Measurements from ENCODE around the gene UTP4. TPM values are rescaled to one million over a fixed set of nuclear protein-coding genes. Genes with fewer than 3 reads are reported as not detected.

The UTP4 gene
- total RNA-seq, 2 experiments from 2014 or later, result 57.7 to 82.3 TPM

DNA sequence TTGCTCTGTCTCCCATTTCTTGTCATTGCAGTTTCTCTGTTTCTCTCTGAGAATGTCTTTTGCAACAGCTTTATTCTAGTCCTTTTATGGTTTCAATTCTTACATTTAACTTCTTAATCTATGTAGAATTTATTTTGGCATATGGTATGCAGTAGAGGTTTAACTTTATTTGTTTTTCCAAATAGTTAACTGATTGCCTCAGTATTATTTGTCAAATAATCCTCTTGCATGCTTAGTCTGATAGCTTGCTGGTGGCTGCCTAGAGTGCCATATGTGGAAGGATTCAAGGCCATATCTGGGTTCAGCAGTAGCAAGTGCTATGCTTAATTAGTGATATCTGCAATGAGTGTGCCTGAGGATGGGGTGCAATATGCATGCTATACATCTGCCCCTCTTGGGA, 61.4 kb downstream of the UTP4 start:
- no peak overlapping the region for H3K27ac Mint-ChIP-seq
- CTCF ChIA-PET, result no interaction called here

DNA sequence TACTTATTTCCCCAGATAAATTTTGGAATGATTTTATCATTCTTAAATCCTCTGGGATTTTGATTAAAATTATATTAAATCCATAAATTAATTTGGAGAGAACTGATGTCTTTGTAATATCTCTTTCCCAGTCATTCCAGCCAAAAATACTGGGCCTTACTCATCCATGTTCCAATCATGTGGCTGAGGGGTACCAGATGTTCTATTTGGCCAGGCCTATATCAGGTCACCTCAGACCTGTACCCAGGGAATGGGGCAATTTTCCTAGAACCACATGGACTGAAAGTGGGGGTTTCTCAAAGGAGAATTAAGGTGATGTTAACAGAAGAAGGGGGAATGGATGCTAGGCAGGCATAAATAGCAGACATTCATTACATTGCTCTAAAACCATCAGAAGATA, 62.0 kb downstream of the UTP4 start:
- CTCF ChIA-PET, result no interaction called here
- H3K27me3 Mint-ChIP-seq, result no peaks in the 10 kb centered on the region
- no peaks in the 10 kb centered on the region for H3K9me3 Mint-ChIP-seq (ENCODE audit: low read depth)
- DNase-seq (no peak), ATAC-seq (no peak)
- no peak overlapping the region for H3K27ac Mint-ChIP-seq
- H3K36me3 Mint-ChIP-seq, result peaks cover 5% of the 10 kb centered on the region
- H3K4me3 Mint-ChIP-seq, result no peak overlapping the region
- peaks cover 26% of the 10 kb centered on the region for H3K4me1 Mint-ChIP-seq

More for the DNA sequence above, 61.4 kb downstream of the UTP4 start:
- DNase-seq (no peak), ATAC-seq (no peak)
- H3K4me3 Mint-ChIP-seq, result no peak overlapping the region
- no peaks in the 10 kb centered on the region for H3K27me3 Mint-ChIP-seq
- peaks cover 30% of the 10 kb centered on the region for H3K4me1 Mint-ChIP-seq
- H3K36me3 Mint-ChIP-seq, result peaks cover 5% of the 10 kb centered on the region
- no peaks in the 10 kb centered on the region for H3K9me3 Mint-ChIP-seq (ENCODE audit: low read depth)

DNA sequence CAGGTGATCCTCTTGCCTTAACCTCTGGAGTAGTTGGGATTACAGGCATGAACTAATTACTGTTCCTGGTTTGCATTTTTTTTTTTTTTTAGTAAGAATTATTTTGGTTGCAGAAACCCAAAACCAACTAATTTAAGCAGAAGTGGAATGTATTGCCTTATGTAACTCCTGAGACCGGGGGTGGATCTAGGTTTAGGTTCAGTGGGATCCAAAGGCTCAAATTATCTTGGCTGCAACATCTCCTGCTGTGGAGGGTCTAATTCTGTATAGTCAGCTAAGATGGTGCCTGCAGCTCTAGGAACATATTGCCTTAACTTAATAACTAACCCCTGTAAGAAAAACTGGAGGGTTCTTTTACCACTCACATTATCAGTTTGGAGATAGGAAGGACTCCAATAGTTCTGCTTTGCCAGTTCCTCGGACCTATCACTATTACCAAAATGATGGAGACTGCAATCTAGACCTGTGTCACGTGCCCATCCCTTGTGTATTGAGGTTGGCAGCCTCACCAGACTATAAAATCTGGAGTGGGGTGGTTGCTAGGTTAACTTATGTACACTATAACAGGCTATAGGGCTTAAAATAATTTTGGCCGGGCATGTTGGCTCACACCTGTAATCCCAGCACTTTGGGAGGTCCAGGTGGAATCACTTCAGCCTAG, 63.0 kb downstream of the UTP4 start:
- DNase-seq, result no peak
- Mint-ChIP-seq H3K4me1 (peaks cover 17% of the 10 kb centered on the region), H3K27me3 (no peaks in the 10 kb centered on the region), H3K36me3 (peaks cover 7% of the 10 kb centered on the region), H3K27ac (no peak overlapping the region), H3K4me3 (no peak overlapping the region), H3K9me3 (ENCODE audit: low read depth) (no peaks in the 10 kb centered on the region)
- CTCF ChIA-PET, result interaction anchor here (0.6 kb wide), 1 partner anchor 1353 kb away, joined by 3 read pairs; no protein-coding TSS in a partner anchor
- no peak for ATAC-seq

DNA sequence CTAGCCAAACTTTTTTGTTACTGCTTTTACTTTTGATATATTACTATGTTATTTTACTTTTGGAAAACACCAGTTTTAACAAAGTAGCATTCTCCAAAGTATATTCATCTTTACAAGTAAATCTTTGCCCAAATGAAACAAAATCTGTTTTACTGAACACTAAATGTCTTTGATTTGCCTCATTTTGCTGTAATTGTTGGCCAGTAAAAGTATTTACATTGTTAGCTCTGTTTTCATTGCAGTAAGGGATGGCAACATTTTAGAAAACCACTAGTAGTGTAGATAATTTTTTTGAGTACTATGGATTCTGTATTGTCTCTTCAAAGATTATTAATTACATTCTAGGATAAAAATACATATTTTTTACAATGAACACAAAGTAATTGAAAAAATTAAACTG, 65.1 kb downstream of the UTP4 start:
- H3K27me3 Mint-ChIP-seq, result no peaks in the 10 kb centered on the region
- H3K9me3 Mint-ChIP-seq (ENCODE audit: low read depth), result no peaks in the 10 kb centered on the region
- no peak overlapping the region for H3K27ac Mint-ChIP-seq
- ATAC-seq, result no peak
- CTCF ChIA-PET, result no interaction called here
- no peak overlapping the region for H3K4me3 Mint-ChIP-seq
- peaks cover 3% of the 10 kb centered on the region for H3K36me3 Mint-ChIP-seq
- peaks cover 7% of the 10 kb centered on the region for H3K4me1 Mint-ChIP-seq
- no peak for DNase-seq

DNA sequence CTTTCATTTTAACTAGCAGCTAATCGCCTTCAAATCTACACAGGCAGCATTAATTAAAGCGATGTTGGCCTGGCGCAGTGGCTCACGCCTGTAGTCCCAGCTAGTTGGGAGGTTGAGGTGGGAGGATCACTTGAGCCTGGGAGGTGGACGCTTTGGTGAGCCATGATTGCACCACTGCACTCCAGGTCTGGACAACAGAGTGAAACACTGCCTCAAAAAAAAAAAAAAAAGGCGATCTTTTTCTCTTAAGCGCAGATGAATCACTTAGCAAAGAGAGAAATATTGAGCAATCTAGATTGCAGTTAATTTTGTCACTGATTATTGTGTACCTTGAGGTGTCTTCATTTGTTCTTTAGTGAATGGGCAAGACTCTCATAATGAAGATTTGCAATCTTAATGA, 66.9 kb downstream of the UTP4 start:
- H3K27ac Mint-ChIP-seq, result no peak overlapping the region
- CTCF ChIA-PET, result no interaction called here
- H3K27me3 Mint-ChIP-seq, result no peaks in the 10 kb centered on the region
- H3K4me1 Mint-ChIP-seq, result peaks cover 10% of the 10 kb centered on the region
- no peak overlapping the region for H3K4me3 Mint-ChIP-seq
- H3K36me3 Mint-ChIP-seq, result peaks cover 1% of the 10 kb centered on the region
- no peaks in the 10 kb centered on the region for H3K9me3 Mint-ChIP-seq (ENCODE audit: low read depth)
- DNase-seq (no peak), ATAC-seq (no peak)

DNA sequence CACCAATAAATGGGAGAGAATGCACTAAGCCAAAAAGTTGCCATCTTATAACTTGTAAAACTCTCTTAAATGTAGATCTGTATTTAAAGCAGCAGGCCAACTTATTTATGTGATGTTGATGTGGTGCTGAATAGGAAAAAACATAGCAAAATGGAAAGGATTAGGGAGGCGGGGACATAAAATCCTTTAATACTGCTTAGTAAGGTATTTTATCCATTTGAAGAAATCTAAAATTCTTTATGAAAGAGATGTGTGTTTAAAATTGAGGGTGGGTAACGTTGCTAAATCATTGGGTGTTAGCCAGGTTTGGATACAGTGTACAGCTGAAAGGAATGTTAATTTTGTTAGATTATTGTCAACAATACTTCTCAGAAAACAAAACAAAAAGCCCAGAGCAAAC, 68.8 kb downstream of the UTP4 start:
- CTCF ChIA-PET, result no interaction called here
- Mint-ChIP-seq H3K27ac (peak overlapping the region; percentile 43), H3K4me3 (no peak overlapping the region), H3K36me3 (peaks cover 1% of the 10 kb centered on the region), H3K27me3 (no peaks in the 10 kb centered on the region), H3K9me3 (ENCODE audit: low read depth) (no peaks in the 10 kb centered on the region), H3K4me1 (peaks cover 18% of the 10 kb centered on the region)
- DNase-seq, result no peak
- no peak for ATAC-seq

DNA sequence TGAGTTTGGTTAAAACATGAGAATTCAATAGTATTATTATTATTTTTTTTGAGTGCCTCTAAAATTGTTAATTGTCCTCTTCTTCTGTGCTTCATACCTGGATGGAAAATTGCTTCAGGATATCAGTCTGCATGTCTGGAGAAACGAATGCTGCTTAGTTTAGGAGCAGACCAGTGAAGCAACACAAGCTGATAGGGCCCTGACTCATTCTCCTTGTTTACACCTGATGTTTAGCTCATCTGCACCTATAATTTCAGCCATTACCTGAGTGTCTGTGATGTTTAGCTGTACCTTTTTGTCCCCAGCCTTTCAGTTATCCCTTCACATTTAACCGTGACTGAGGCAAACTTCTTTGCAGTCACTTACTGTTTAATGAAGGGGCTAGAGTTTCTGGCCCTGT, 69.3 kb downstream of the UTP4 start:
- H3K4me3 Mint-ChIP-seq, result no peak overlapping the region
- ATAC-seq, result no peak
- CTCF ChIA-PET, result no interaction called here
- peaks cover 1% of the 10 kb centered on the region for H3K36me3 Mint-ChIP-seq
- H3K4me1 Mint-ChIP-seq, result peaks cover 18% of the 10 kb centered on the region
- H3K27ac Mint-ChIP-seq, result no peak overlapping the region
- H3K9me3 Mint-ChIP-seq (ENCODE audit: low read depth), result no peaks in the 10 kb centered on the region
- H3K27me3 Mint-ChIP-seq, result no peaks in the 10 kb centered on the region
- DNase-seq, result no peak

DNA sequence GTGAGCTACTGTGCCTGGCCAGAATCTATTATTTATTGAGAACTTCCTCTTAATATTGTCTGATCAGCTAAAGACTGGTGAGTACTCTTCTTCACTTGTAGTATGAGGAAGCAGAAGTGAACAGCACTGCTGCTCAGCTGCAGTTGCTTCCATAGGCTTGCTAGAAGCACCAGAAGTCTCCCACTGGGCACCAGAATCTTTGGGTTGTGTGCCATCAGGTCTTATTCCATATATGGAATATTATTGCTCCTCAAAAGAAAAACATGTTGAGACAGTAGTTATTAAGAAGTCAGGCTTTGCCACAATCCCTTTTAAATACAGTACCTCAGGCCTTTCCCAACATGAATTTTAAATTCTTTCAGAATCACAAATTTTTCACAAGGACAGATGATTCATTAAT, 71.7 kb downstream of the UTP4 start:
- Mint-ChIP-seq H3K4me3 (no peak overlapping the region), H3K9me3 (ENCODE audit: low read depth) (no peaks in the 10 kb centered on the region), H3K36me3 (peaks cover 1% of the 10 kb centered on the region), H3K27me3 (no peaks in the 10 kb centered on the region), H3K27ac (peak overlapping the region; percentile 49), H3K4me1 (peaks cover 14% of the 10 kb centered on the region)
- DNase-seq (no peak), ATAC-seq (no peak)
- CTCF ChIA-PET, result interaction anchor here (0.6 kb wide), 1 partner anchor 82 kb away, joined by 3 read pairs; no protein-coding TSS in a partner anchor

DNA sequence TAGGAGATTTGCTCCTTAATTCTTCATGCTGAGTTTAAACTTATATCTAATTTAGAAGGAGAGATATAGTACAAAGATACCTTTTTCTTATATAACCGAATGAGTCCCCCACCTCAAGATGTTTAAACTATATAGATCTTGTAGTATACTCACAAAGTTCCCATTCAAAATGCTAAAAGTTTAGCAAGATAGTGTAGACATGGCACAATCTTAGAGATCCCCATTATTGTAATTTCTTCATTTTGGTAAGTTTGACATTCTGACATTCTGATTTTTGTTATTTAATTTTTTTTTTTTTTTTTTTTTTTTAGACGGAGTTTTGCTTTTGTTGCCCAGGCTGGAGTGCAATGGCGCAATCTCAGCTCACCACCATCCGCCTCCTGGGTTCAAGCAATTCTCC, 77.3 kb downstream of the UTP4 start:
- CTCF ChIA-PET, result no interaction called here

DNA sequence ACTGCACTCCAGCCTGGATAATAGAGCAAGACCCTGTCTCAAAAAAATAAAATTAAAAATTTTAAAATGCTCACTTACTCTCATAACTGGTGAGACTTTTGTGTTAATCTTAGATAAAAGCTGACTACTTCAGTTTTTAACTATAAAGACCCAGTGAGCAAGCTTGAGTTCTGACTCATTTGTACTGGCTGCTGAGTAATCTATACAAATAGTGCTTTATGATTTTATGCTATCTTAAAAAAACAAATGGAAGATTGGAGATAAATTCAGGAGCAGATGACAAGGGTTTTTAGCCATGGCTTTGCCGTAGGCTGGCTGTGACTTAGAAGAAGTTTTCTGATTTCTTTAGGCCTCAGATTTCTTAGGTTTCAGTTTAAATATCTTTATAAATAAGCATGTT, 85.0 kb downstream of the UTP4 start:
- Mint-ChIP-seq H3K4me3 (no peak overlapping the region), H3K27me3 (no peaks in the 10 kb centered on the region), H3K9me3 (ENCODE audit: low read depth) (no peaks in the 10 kb centered on the region), H3K27ac (no peak overlapping the region), H3K36me3 (no peaks in the 10 kb centered on the region), H3K4me1 (no peaks in the 10 kb centered on the region)
- DNase-seq (no peak), ATAC-seq (no peak)
- CTCF ChIA-PET, result interaction anchor here (1.3 kb wide), 1 partner anchor 67 kb away, joined by 6 read pairs; no protein-coding TSS in a partner anchor

More for the DNA sequence above, 77.3 kb downstream of the UTP4 start:
- DNase-seq (no peak), ATAC-seq (no peak)
- no peaks in the 10 kb centered on the region for H3K27me3 Mint-ChIP-seq
- H3K27ac Mint-ChIP-seq, result no peak overlapping the region
- no peak overlapping the region for H3K4me3 Mint-ChIP-seq
- peaks cover 6% of the 10 kb centered on the region for H3K4me1 Mint-ChIP-seq
- H3K9me3 Mint-ChIP-seq (ENCODE audit: low read depth), result no peaks in the 10 kb centered on the region
- H3K36me3 Mint-ChIP-seq, result no peaks in the 10 kb centered on the region

Other genes with a start within 250 kb of the UTP4 start
- gene HAS3, start 27.0 kb upstream of the UTP4 start, total RNA-seq, result under 1 TPM; 0.29 to 0.47 TPM
- 100 to 1,000 TPM; 133 to 147 TPM for gene CHTF8, start 61 bp upstream of the UTP4 start, total RNA-seq
- gene SNTB2, start 54.5 kb downstream of the UTP4 start, total RNA-seq, result 10 to 100 TPM; 21.5 to 30.6 TPM
- 10 to 100 TPM; 31.5 to 38.9 TPM for gene VPS4A, start 178.7 kb downstream of the UTP4 start, total RNA-seq
- 10 to 100 TPM; 18.3 to 21.3 TPM for gene PDF, start 197.9 kb downstream of the UTP4 start, total RNA-seq
- 10 to 100 TPM; 27.6 to 32.7 TPM for gene COG8, start 206.9 kb downstream of the UTP4 start, total RNA-seq
- 10 to 100 TPM; 36.2 to 48.8 TPM for gene NIP7, start 207.1 kb downstream of the UTP4 start, total RNA-seq
- 1 to 10 TPM; 1.5 TPM for gene TMED6, start 219.1 kb downstream of the UTP4 start, total RNA-seq

All from activated CD8-positive, alpha-beta memory T cell treated with anti-CD3 and anti-CD28 coated beads, Interleukin-2, amount 10 ng/mL, durations not matched to agents 7 days and 5 days (primary cell).